Measurements from ENCODE around the gene NOX3.
A peak's percentile ranks its signal among the peaks of the same experiment; 100 is the strongest.

The NOX3 gene

GRCh38 chr6:155498370-155498769, 42.7 kb upstream of the NOX3 start:
- TF ChIP-seq, protein P1, sequence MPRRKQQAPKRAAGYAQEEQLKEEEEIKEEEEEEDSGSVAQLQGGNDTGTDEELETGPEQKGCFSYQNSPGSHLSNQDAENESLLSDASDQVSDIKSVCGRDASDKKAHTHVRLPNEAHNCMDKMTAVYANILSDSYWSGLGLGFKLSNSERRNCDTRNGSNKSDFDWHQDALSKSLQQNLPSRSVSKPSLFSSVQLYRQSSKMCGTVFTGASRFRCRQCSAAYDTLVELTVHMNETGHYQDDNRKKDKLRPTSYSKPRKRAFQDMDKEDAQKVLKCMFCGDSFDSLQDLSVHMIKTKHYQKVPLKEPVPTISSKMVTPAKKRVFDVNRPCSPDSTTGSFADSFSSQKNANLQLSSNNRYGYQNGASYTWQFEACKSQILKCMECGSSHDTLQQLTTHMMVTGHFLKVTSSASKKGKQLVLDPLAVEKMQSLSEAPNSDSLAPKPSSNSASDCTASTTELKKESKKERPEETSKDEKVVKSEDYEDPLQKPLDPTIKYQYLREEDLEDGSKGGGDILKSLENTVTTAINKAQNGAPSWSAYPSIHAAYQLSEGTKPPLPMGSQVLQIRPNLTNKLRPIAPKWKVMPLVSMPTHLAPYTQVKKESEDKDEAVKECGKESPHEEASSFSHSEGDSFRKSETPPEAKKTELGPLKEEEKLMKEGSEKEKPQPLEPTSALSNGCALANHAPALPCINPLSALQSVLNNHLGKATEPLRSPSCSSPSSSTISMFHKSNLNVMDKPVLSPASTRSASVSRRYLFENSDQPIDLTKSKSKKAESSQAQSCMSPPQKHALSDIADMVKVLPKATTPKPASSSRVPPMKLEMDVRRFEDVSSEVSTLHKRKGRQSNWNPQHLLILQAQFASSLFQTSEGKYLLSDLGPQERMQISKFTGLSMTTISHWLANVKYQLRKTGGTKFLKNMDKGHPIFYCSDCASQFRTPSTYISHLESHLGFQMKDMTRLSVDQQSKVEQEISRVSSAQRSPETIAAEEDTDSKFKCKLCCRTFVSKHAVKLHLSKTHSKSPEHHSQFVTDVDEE (CRISPR knock-in tag; IDR thresholded peaks at IDR 0.05) = no peak
- TF ChIP-seq TCF4 (CRISPR knock-in tag; IDR thresholded peaks at IDR 0.05; ENCODE audit: borderline replicate concordance) (no peak), ESRRG (CRISPR knock-in tag; IDR thresholded peaks at IDR 0.05) (no peak)
- TF ChIP-seq, protein P2, sequence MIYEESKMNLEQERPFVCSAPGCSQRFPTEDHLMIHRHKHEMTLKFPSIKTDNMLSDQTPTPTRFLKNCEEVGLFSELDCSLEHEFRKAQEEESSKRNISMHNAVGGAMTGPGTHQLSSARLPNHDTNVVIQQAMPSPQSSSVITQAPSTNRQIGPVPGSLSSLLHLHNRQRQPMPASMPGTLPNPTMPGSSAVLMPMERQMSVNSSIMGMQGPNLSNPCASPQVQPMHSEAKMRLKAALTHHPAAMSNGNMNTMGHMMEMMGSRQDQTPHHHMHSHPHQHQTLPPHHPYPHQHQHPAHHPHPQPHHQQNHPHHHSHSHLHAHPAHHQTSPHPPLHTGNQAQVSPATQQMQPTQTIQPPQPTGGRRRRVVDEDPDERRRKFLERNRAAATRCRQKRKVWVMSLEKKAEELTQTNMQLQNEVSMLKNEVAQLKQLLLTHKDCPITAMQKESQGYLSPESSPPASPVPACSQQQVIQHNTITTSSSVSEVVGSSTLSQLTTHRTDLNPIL (CRISPR knock-in tag; IDR thresholded peaks at IDR 0.05; ENCODE audit: low read depth) = no peak
- no peak for ATAC-seq

- TF ChIP-seq GLIS3 (CRISPR knock-in tag; IDR thresholded peaks at IDR 0.05) = no peak
- no peak for TF ChIP-seq BACH2 (CRISPR knock-in tag; IDR thresholded peaks at IDR 0.05; ENCODE audit: borderline replicate concordance)
- TF ChIP-seq RARB (CRISPR knock-in tag; IDR thresholded peaks at IDR 0.05) = no peak
- no peak for TF ChIP-seq PPARA (CRISPR knock-in tag; IDR thresholded peaks at IDR 0.05; ENCODE audit: borderline replicate concordance)
- no peak for TF ChIP-seq TCF4 (CRISPR knock-in tag; IDR thresholded peaks at IDR 0.05; ENCODE audit: borderline replicate concordance)
- TF ChIP-seq, protein P1 (CRISPR knock-in tag; IDR thresholded peaks at IDR 0.05) = no peak
- ATAC-seq = no peak
These were observed 41.6 kb upstream of the NOX3 start for GRCh38 chr6:155497273-155497672.

DNA sequence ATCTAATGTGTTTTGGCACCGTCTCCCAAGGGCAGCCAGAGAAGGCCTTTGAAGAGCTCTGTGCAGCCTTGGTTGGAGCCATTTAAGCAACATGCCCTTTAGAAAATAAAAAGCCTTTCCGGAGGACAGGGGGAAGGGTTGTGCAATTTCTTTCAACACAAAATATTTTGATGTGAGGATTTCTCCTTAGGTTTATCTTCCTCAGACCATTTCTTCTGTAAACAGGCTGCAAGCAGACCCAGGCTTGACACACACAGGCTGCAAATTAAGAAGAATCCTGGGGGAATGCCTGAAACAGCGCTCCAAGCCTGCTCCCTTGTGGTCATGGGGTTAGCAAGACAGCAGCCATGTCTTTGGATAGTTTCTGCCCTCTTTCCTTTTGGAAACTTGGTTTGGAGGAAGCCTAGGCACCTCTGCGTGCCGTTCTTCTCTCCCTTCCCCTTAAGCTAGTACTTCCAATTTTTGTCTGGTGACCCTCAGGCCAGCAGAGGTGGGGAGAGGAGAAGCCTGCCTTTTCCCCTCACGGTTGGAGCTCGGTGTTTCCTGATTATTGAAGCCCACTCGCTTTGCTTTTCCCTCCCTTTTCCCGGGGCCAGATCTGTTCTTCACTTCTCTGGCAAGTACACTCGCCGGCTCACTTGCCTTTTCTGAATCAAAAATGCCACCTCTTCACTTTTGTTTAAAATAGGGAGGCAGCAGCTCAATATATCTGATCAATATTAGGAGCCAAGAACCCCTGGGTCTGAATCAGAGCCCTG, 39.6 kb upstream of the NOX3 start:
- peak; percentile 50 for ATAC-seq

DNA sequence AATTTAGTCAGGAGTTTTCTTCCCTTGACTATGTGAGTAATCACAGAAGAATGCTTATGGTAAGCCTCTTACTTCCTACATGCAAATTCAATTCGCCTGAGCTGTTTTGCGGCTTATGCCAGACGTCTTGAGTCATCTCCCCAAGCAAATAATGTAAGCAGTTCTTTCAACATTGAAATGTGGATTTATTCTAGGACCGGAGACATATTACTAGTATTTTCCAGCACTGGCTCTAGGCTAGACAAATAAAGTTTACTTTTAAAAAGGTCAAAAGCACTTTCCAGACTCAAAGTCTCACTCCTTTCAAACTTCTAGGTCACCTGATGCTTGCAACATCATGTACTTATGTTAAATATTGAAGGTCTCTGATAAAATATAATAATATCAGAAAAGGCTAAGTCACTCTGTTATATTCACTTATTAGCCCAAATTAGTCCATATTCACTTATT, 38.1 kb upstream of the NOX3 start:
- ATAC-seq = peak; percentile 96
- TF ChIP-seq ISL1 (CRISPR knock-in tag; IDR thresholded peaks at IDR 0.05) (peak; percentile 65), CSDC2 (CRISPR knock-in tag; IDR thresholded peaks at IDR 0.05) (no peak)

More for the DNA sequence above, 39.6 kb upstream of the NOX3 start:
- TF ChIP-seq ZNF8 (CRISPR knock-in tag; IDR thresholded peaks at IDR 0.05) (no peak), OSR1 (CRISPR knock-in tag; IDR thresholded peaks at IDR 0.05) (no peak; the same call in 1 of the 2 replicates), ESRRG (CRISPR knock-in tag; IDR thresholded peaks at IDR 0.05) (no peak), ISL1 (CRISPR knock-in tag; IDR thresholded peaks at IDR 0.05) (0 out of 2 replicates have a peak, but pooled peaks have one; percentile 32), ZFP3 (CRISPR knock-in tag; IDR thresholded peaks at IDR 0.05) (0 out of 2 replicates have a peak, but pooled peaks have one; percentile 19), ZC3H10 (CRISPR knock-in tag; IDR thresholded peaks at IDR 0.05) (peak; percentile 56; the same call in 1 of the 2 replicates), ZNF70 (CRISPR knock-in tag; IDR thresholded peaks at IDR 0.05) (no peak), CSDC2 (CRISPR knock-in tag; IDR thresholded peaks at IDR 0.05) (0 out of 2 replicates have a peak, but pooled peaks have one; percentile 67), SNAI2 (CRISPR knock-in tag; IDR thresholded peaks at IDR 0.05) (peak; percentile 85; the same call in 1 of the 2 replicates)
- TF ChIP-seq, protein P1 (CRISPR knock-in tag; IDR thresholded peaks at IDR 0.05) = no peak

Data from SK-N-SH treated with all-trans-retinoic acid at 6 μM for 48 hours (cell line).